Liver (tissue), 3 donors: ENCODE data around the gene PTBP3.

Source experiments
- ATF3 ChIP-seq: IDR thresholded peaks from 2 replicates; pipeline ENCODE4 v1.6.1; 2016; ENCODE audit warnings: antibody characterized with exemption
- CTCF ChIP-seq: fragments of 150-350 bp; IDR thresholded peaks from 2 replicates; pipeline ENCODE4 v1.5.1; 2017; ENCODE audit warnings: improper control_type of control experiment, low read depth, low read length; ENCODE audit not compliant: missing input control
- EGR1 ChIP-seq, 2 donors: IDR thresholded peaks; 2 replicates each; pipeline ENCODE4 v1.6.1; 2016 to 2018; ENCODE audit warnings: antibody characterized with exemption in 2 of 2, low read depth in 2 of 2
- FOXA1 ChIP-seq: IDR thresholded peaks from 2 replicates; pipeline ENCODE4 v1.6.1; 2016; ENCODE audit warnings: antibody characterized with exemption
- GABPA ChIP-seq, 2 donors: IDR thresholded peaks in 1 of 2; conservative IDR thresholded peaks in 1 of 2; 2 replicates each; pipeline ENCODE4 v1.6.1; 2016; ENCODE audit warnings: antibody characterized with exemption in 2 of 2, mild to moderate bottlenecking in 1 of 2, moderate library complexity in 1 of 2
- REST ChIP-seq: IDR thresholded peaks from 2 replicates; pipeline ENCODE4 v1.6.1; 2016; ENCODE audit warnings: antibody characterized with exemption, mild to moderate bottlenecking
- YY1 ChIP-seq: IDR thresholded peaks from 2 replicates; pipeline ENCODE4 v1.6.1; 2016; ENCODE audit warnings: antibody characterized with exemption, mild to moderate bottlenecking
- donor health status: healthy.
- donor health status: healthy.

- TF ChIP-seq GABPA (IDR thresholded peaks at IDR 0.05 in 1 of 2, conservative IDR thresholded peaks at IDR 0.05 in 1 of 2) (no peak), CTCF (no peak), EGR1 (IDR thresholded peaks at IDR 0.05; ENCODE audit: low read depth in 2 of 2) (no peak), REST (no peak), FOXA1 (no peak), ATF3 (no peak), YY1 (no peak)
Observed at GRCh38 chr9:112187404-112187803, 146.0 kb downstream of the PTBP3 start.
